GM12801 (cell line): ENCODE results near the gene BMPR1B.

Source experiments
- CTCF ChIP-seq: IDR thresholded peaks from one replicate; pipeline ENCODE4 v1.5.1; 2011; ENCODE audit warnings: control low read depth; ENCODE audit not compliant: insufficient read length; ENCODE audit errors: extremely low read depth

The BMPR1B gene

DNA sequence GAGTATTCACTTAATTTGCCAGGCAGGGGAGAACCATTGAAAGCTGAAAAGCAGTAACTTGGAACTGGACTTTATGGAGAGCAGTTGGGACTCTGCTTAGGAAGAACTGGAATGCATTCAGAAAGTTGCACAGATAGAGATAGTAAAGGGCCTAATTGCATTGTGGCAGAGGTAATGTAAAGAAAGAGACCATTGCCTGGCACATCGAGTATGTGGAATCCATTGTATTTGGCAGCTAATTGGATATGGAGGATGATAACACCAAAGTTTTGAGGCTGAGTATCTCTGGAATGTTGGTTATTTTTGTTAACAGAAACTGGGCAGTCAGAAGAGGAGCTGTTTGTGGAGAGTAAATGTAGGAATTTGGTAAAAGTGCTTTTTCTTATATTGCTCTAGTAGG is 169.9 kb downstream of the BMPR1B start:
- no peak for TF ChIP-seq CTCF

DNA sequence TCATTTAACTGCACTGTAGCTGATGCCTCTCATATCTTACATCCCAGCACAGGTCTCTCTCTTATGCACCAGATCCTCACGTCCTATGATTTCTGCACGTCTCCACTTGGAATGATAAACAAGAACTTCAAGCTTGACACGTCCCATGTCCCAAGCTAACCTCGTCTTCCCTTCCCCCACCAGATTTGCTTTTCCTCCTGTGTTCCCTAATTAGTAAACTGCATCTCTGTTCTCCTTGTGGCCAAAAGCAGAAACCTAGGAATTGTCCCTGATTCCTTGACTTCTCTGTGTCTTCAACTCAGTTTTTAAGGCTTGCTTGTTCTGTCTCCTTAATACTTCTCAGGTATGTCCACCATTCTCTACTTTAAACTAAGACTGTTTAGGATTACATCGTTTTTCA is 171.9 kb downstream of the BMPR1B start:
- TF ChIP-seq CTCF = no peak

DNA sequence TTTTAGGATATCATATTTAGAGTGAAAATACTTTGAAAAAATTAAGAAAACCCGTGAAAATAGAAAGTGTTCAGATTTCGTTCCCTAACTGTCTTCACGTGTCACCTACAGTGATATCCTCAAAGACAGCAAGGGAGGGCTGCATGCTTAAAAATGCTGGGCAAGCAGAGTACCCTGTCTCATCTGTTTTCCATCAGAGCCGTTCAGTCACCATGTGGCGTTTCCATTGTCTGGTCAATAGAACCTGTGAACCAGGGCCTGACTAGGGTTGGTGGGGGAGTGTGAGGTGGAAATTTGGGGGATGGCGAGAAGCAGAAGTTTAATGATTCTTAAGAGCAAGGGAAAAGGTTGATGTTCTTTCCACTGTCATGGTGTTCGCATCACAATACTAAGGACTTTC is 173.9 kb downstream of the BMPR1B start:
- no peak for TF ChIP-seq CTCF

DNA sequence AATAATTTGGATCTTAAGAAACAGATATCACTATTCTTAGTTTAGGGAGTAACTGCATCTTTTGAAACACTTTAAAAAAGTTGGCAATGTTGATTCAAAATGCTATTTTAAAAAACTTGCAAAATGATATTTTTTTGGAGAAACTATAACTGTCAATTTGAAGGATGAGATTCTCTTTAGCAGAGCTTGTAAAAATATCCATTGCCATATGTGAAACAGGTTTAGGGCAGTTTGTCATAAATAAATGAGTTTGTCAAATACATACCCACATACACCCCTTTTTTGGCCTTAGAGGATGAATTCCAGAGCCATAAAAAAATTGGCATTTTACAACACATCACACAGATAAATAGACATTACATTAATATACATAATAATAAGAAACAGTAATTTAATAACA is 174.6 kb downstream of the BMPR1B start:
- TF ChIP-seq CTCF = no peak

- no peak for TF ChIP-seq CTCF
Measured at GRCh38 chr4:94933799-94934198, 176.0 kb downstream of the BMPR1B start.

- no peak for TF ChIP-seq CTCF
Measured at GRCh38 chr4:94934201-94934600, 176.4 kb downstream of the BMPR1B start.

GRCh38 chr4:94934864-94935263 is 177.1 kb downstream of the BMPR1B start:
- no peak for TF ChIP-seq CTCF

GRCh38 chr4:94936854-94937253 is 179.1 kb downstream of the BMPR1B start:
- TF ChIP-seq CTCF = no peak
